Smooth muscle cell (in vitro differentiated cells): ENCODE results near the gene TMEM213. TPM values are rescaled to one million over a fixed set of nuclear protein-coding genes. Genes with fewer than 3 reads are reported as not detected.

Source experiments
- DNase-seq: peaks from one replicate; lab custom pipeline; 2025; ENCODE audit not compliant: unreplicated experiment; lab: John Stamatoyannopoulos, UW
- H2AFZ ChIP-seq: fragments of 200-600 bp; sonication (generic); 2 replicates; pipeline ENCODE4 v1.6.0; 2016; ENCODE audit warnings: antibody characterized with exemption, low read depth, mild to moderate bottlenecking
- H3F3A ChIP-seq: fragments of 200-600 bp; sonication (generic); 2 replicates; pipeline ENCODE4 v1.6.0; 2017; ENCODE audit warnings: antibody characterized with exemption, low read depth
- H3K27ac ChIP-seq: fragments of 200-600 bp; sonication (generic); 2 replicates; pipeline ENCODE4 v1.5.1; 2016; ENCODE audit warnings: low read depth, mild to moderate bottlenecking
- H3K27me3 ChIP-seq: fragments of 200-600 bp; sonication (generic); 2 replicates; pipeline ENCODE4 v1.6.1; 2016; ENCODE audit warnings: low read depth, mild to moderate bottlenecking
- H3K36me3 ChIP-seq: fragments of 200-600 bp; sonication (generic); 2 replicates; pipeline ENCODE4 v1.5.1; 2016; ENCODE audit warnings: low read depth
- H3K4me1 ChIP-seq: fragments of 200-600 bp; sonication (generic); 2 replicates; pipeline ENCODE4 v1.5.1; 2016; ENCODE audit warnings: low read depth
- H3K4me2 ChIP-seq: fragments of 200-600 bp; sonication (generic); 2 replicates; pipeline ENCODE4 v1.6.0; 2016; ENCODE audit warnings: mild to moderate bottlenecking
- H3K4me3 ChIP-seq: fragments of 200-600 bp; sonication (generic); 2 replicates; pipeline ENCODE4 v1.5.1; 2016; ENCODE audit warnings: mild to moderate bottlenecking
- H3K79me2 ChIP-seq: fragments of 200-600 bp; sonication (generic); 2 replicates; pipeline ENCODE4 v1.6.0; 2016; ENCODE audit warnings: low read depth, mild to moderate bottlenecking
- H3K9ac ChIP-seq: fragments of 200-600 bp; sonication (generic); 2 replicates; pipeline ENCODE4 v1.6.0; 2016; ENCODE audit warnings: low read depth
- H3K9me3 ChIP-seq: fragments of 200-600 bp; sonication (generic); replicated peaks from 2 replicates; pipeline ENCODE4 v1.5.1; 2016; ENCODE audit warnings: low read depth
- H4K20me1 ChIP-seq: fragments of 200-600 bp; sonication (generic); 2 replicates; pipeline ENCODE4 v1.6.0; 2016; ENCODE audit warnings: low read depth
- CTCF ChIP-seq: fragments of 200-600 bp; sonication (generic); IDR thresholded peaks from 2 replicates; pipeline ENCODE4 v1.5.1; 2017; ENCODE audit warnings: borderline replicate concordance, mild to moderate bottlenecking, antibody characterized with exemption; ENCODE audit not compliant: insufficient read depth, poor library complexity, severe bottlenecking
- WGBS: methylation state at CpG from one replicate; pipeline ENCODE4 v1.1.7; 2016; ENCODE audit warnings: low lambda C conversion rate; 5-methylcytosine and 5-hydroxymethylcytosine counted together
- polyA plus RNA-seq: library from polyadenylated mRNA; unstranded; fragments of >200 nt; fragmentation: Nextera tagmentation; extraction: Ambion mirVana; gene quantifications from 2 replicates; pipeline ENCODE4 v1.2.1, GENCODE V29; 2016
- total RNA-seq: library from RNA; depleted of rRNA; stranded (reverse); fragments of >200 nt; gene quantifications from 2 replicates; pipeline ENCODE4 v1.2.3, GENCODE V29; 2014

Gene TMEM213
- total and polyA plus RNA-seq, 2 experiments from 2014 or later, result not detected

DNA sequence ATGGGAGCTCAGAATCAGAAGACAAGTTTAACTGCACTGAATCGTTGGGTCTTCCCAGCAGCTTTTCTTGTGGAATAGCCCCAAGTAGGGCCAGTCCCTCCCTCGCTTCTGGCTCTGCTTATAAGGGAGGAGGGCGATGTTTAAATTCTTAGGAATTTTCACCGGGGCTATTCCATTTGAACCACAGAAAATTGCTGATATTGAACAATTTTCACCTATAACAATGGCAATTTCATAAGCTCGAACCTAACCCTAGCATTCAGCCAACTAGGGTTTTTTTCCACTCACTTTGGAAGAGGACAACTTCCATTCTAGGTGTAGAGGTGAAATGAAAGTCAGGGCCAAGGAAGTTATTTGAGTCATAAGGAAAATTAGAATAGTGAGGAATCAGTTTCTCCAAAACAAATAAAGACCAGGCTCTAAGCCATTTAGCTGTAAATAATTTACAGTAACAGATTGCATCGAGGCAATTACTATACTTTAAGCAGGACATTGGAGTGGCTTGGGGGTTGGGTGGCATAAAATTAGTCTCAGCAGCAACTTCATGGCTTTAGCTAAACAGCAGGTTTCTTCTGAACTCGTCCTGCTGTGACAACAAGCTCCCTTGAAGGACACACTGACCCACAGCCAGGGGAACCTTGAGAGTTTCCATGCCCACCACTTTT, 1.7 kb downstream of the TMEM213 start:
- Histone ChIP-seq H3K79me2 (no peaks in the 10 kb centered on the region), H4K20me1 (no peaks in the 10 kb centered on the region), H3K4me2 (no peak overlapping the region), H2AFZ (no peak overlapping the region), H3F3A (no peaks in the 10 kb centered on the region), H3K9ac (no peak overlapping the region), H3K27me3 (peaks cover 17% of the 10 kb centered on the region), H3K4me3 (no peak overlapping the region), H3K27ac (no peak overlapping the region), H3K9me3 (no peaks in the 10 kb centered on the region), H3K36me3 (no peaks in the 10 kb centered on the region), H3K4me1 (no peaks in the 10 kb centered on the region)
- WGBS, result 89% methylated on average over 7 of the region's 7 CpGs
- no peak for DNase-seq
- no peak for TF ChIP-seq CTCF

GRCh38 chr7:138801256-138801655, 3.5 kb downstream of the TMEM213 start:
- no peak for TF ChIP-seq CTCF
- 98% methylated on average over 3 of the region's 3 CpGs for WGBS

DNA sequence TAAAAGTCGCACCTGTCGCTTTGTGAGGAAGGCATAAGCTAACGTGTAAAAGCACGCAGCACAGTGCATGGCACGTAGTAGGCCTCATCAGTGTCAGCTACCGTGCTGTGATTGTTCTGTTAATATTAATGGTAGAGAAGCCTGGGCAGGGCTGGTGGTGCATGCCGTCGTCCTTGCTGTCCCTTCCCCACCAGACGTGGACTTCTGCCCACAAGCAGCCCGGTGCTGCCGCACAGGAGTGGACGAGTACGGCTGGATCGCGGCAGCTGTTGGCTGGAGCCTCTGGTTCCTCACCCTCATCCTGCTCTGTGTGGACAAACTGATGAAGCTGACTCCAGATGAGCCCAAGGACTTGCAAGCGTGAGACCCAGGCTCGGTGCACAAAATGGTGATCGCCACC, 4.9 kb downstream of the TMEM213 start:
- no peak overlapping the region for H3K4me3 ChIP-seq
- H3K36me3 ChIP-seq, result no peaks in the 10 kb centered on the region
- no peaks in the 10 kb centered on the region for H3K9me3 ChIP-seq
- WGBS, result 96% methylated on average over 18 of the region's 18 CpGs
- no peak for DNase-seq
- TF ChIP-seq CTCF, result no peak
- H3K4me1 ChIP-seq, result no peaks in the 10 kb centered on the region
- H3K4me2 ChIP-seq, result no peak overlapping the region
- H3K9ac ChIP-seq, result no peak overlapping the region
- peaks cover 13% of the 10 kb centered on the region for H3K27me3 ChIP-seq
- no peak overlapping the region for H3K27ac ChIP-seq
- no peaks in the 10 kb centered on the region for H4K20me1 ChIP-seq
- H3F3A ChIP-seq, result no peaks in the 10 kb centered on the region
- no peak overlapping the region for H2AFZ ChIP-seq
- no peaks in the 10 kb centered on the region for H3K79me2 ChIP-seq

More at GRCh38 chr7:138801256-138801655, 3.5 kb downstream of the TMEM213 start:
- peaks cover 17% of the 10 kb centered on the region for H3K27me3 ChIP-seq
- H3K9me3 ChIP-seq, result no peaks in the 10 kb centered on the region
- H4K20me1 ChIP-seq, result no peaks in the 10 kb centered on the region
- no peak overlapping the region for H3K27ac ChIP-seq
- H3K36me3 ChIP-seq, result no peaks in the 10 kb centered on the region
- no peaks in the 10 kb centered on the region for H3F3A ChIP-seq
- H3K9ac ChIP-seq, result no peak overlapping the region
- no peak overlapping the region for H3K4me3 ChIP-seq
- H2AFZ ChIP-seq, result no peak overlapping the region
- no peaks in the 10 kb centered on the region for H3K79me2 ChIP-seq
- DNase-seq, result no peak
- no peaks in the 10 kb centered on the region for H3K4me1 ChIP-seq
- H3K4me2 ChIP-seq, result no peak overlapping the region

DNA sequence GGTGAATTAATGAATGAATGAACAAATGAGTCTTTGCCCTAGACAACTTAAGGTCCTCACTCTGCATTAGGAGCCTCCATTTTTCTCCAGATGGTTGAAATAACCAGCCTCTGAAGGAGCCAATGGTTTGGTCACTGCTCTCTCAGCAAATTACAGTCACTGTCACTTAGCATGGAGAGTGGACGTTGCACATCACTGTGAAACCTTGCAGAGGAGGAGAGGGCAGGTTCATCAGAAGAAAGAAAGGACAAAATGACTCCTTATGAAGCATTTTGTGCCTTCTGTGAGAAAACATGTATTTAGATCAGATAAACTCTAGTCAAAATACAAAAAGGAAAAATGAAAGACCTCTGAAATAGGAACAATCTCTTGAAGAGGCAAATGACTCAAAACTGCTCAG, 6.8 kb downstream of the TMEM213 start:
- no peaks in the 10 kb centered on the region for H3F3A ChIP-seq

More for the DNA sequence above, 6.8 kb downstream of the TMEM213 start:
- H3K9ac ChIP-seq, result no peak overlapping the region
- no peak overlapping the region for H3K4me2 ChIP-seq
- no peak overlapping the region for H2AFZ ChIP-seq
- no peak for TF ChIP-seq CTCF
- no peak for DNase-seq
- no peaks in the 10 kb centered on the region for H4K20me1 ChIP-seq
- H3K4me1 ChIP-seq, result no peaks in the 10 kb centered on the region
- H3K4me3 ChIP-seq, result no peak overlapping the region
- no peaks in the 10 kb centered on the region for H3K79me2 ChIP-seq
- no peaks in the 10 kb centered on the region for H3K36me3 ChIP-seq
- WGBS, result 100% methylated on average over 1 of the region's 1 CpG
- H3K27ac ChIP-seq, result no peak overlapping the region
- H3K27me3 ChIP-seq, result no peaks in the 10 kb centered on the region
- H3K9me3 ChIP-seq, result no peaks in the 10 kb centered on the region
